GM19238 (cell line): ENCODE data around the gene HOXD11.
A peak's percentile ranks its signal among the peaks of the same experiment; 100 is the strongest.

Experiments used
- DNase-seq: peaks from one replicate; pipeline ENCODE4 v3.0.0; 2011; ENCODE audit warnings: low spot score; ENCODE audit not compliant: insufficient read length

Gene HOXD11

DNA sequence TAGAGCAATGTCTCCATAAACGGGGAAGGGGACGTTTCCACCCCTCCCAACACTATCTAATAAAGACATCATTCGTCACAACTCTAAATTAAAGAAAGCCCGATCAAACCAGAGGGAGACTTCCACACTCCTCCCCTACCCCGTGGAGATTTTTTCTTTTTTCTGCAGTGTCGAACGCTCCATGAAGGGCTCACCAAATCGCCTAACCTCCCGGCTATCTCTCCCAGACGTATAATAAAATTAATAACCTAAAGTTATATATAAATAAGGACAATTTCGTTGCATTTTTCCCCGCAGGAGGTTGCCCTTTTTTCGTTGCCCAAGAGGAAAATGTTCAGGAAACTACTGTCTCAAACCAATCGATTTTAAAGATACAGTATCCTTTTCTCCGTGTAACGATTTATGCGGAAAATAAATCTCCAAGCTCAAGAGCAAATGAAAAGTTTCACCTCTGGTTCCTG lies 25.7 kb upstream of the HOXD11 start:
- no peak for DNase-seq

- no peak for DNase-seq
These were observed 25.1 kb upstream of the HOXD11 start for GRCh38 chr2:176081837-176082524.

DNA sequence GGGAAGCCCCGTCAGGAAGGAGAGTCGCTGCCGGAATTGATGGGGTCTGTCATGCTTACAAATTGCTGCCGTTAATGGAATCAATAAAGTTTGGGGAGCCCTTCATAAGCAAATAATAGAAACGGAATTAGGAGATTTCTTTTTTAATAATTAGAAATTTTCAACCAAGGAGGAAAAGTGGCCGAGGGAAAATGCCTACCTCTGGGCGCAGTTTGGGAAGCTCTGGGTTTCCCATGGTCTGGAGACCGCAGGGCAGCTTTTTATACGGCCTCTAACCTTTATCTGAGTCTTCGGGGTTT lies 24.6 kb upstream of the HOXD11 start:
- no peak for DNase-seq

- no peak for DNase-seq
These were observed 24.0 kb upstream of the HOXD11 start for GRCh38 chr2:176082824-176083751.

DNA sequence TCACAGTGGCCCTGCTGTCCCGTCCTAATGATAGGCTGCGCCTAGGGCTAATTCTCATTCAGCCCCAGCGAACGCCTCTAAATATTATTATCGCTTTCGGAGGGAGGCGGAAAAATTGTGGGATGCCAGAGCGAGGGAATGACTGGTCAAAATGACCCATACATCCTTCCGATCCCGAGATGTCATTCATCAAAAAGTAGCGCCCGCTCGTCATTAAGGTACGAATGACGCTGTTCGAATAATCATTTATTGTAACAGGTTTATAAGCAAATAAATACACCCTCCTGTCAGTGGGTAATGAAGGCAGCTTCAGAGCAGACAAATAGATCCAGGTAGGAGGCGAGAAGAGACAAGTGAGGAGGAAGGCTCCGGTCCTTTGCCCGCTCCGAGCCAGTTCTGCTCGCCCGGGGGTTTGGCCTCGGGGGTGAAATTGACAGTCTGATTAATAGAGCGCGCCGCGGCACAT lies 23.3 kb upstream of the HOXD11 start, which contains the start of gene EVX2:
TSS of gene EVX2 (minus strand) at position 167 of the 466 bp plus-strand sequence. CDS start 186 bp downstream, outside the sequence.
- DNase-seq, result no peak

- no peak for DNase-seq
These were observed 22.4 kb upstream of the HOXD11 start for GRCh38 chr2:176084611-176085119.

GRCh38 chr2:176085120-176085788 lies 21.8 kb upstream of the HOXD11 start:
- DNase-seq, result no peak

GRCh38 chr2:176085861-176086771 lies 21.0 kb upstream of the HOXD11 start:
- no peak for DNase-seq

GRCh38 chr2:176087330-176088047 lies 19.6 kb upstream of the HOXD11 start:
- DNase-seq, result no peak

DNA sequence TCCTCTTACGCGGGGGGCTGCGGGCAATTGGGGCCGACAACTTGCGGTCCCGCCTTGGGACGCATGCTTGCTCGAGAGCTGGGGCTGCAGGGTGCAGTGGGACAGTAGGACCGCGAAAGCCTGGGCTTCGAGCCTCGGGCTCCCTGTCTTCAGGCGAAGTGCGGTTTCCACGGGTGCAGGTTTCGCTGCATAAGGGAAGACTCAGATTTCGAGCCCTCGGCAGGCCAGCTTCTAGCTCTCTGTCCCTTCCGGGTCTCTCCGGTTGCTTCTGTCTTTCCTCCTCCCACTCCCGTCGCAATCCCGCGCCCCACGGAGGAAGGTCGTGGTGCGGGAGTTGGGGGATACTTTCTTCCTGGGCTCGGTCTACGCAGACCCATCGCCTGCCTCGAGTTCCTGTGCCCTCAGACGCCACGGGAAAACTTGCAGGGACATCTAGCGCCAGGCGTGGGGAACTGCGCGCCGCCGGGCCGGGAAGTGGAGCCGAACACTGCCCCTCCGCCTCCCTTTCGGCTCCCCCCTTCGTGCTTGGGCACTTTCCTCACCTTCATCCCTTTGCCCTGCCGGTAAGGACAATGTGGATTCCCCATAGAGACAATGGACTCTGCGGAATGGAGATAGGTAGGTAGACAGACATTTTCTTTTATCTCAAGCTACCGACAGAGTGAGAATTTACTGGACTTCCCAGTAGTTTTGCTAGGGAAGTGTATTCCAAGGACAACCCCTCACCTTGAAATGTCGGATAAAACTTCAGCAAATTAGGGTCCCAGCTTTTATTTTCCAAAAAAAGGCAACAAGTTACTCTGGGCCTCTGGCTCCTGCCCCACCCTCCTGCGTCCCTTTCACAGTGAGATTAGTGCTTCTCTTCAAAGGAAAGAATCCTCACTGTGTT lies 18.8 kb upstream of the HOXD11 start:
- peak; percentile 52 for DNase-seq

GRCh38 chr2:176088937-176089842 lies 17.9 kb upstream of the HOXD11 start:
- no peak for DNase-seq

DNA sequence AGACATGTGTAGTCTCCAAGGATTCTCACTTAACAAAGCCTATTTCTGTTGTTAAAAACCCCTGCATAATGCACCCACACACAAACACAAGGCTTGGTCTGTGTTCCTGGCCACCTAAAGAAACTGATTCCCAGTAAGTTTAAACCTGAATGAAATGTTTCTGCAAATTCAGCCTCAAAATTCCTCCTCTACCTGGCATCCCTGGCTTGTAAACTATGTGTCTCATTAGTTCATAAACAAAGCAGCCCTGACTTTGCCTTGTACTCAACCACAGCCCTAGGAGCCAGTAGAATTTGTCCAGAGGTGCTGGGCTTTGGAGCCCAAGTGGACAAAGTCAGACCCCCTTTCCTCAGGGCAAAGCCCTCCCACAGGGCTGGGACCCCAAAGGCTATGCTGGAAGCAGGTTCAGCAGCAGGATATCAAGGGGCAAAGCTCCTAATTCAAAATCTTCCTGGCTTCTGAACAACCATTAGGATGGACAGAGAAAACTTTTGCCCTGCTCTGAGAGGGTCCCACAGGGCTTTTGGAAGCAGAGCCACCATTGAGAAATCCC lies 17.2 kb upstream of the HOXD11 start:
- no peak for DNase-seq

DNA sequence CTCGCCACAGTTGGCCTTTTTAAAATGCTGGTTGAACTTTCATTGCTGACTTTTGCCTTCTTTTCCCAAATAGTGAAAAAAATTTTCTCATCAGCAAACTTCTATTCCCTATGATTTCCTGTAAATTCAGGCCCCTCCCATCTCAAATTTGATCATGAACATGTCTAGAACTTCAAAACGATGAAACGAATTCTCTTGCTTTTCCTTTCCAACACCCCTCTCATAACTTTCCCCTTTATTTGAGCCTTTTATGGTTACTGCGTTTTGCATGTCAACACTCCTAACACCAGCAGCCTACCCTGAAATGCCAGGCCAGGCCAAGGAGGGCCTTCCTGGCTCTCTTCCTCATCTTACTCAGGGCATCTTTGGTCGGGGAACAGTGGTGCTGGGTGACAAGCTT lies 16.2 kb upstream of the HOXD11 start:
- no peak for DNase-seq

DNA sequence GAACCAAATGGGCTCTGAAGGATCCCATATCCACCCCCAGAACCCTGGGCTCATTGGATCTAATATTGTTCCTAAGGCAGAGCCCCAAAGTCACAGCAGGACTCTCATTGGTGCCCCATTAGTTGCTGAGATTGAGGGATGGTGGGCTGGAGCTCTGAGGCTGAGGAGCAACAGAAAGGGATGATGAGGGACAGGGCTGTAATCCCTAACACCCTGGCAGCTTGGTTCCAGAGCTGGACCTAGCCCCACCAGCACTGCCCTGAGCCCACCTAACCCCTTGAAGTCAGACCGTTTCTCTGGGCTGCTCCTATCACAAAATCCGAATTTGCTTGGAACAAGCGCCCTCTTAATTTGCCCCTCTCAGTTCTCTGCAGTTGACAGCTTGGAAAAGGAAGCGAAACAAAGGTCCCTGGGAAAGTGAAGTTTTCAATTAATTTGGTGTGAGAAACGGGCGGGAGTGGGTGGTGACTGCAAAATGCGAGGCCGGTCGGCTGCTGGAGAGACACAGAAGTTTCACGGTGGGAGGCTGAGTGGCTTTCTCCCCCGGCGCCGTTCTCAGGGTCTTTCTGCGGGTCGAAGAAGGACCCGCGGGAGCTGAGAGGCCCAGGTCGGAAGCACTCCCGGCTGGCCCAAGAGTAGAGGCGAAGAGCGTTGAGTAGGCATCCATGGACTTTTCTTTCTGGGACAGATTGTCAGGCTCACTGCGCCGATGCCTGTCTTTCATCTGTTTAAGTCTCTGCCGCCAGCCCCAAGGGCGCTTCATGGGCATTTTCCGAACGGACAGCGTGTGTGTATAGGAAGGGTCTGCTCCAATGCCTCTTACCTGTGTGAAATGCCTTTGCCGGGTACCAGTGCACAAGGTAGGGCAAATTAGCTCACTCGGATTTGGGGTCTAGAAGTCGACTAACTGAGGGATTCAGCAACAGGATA lies 15.5 kb upstream of the HOXD11 start:
- no peak for DNase-seq

DNA sequence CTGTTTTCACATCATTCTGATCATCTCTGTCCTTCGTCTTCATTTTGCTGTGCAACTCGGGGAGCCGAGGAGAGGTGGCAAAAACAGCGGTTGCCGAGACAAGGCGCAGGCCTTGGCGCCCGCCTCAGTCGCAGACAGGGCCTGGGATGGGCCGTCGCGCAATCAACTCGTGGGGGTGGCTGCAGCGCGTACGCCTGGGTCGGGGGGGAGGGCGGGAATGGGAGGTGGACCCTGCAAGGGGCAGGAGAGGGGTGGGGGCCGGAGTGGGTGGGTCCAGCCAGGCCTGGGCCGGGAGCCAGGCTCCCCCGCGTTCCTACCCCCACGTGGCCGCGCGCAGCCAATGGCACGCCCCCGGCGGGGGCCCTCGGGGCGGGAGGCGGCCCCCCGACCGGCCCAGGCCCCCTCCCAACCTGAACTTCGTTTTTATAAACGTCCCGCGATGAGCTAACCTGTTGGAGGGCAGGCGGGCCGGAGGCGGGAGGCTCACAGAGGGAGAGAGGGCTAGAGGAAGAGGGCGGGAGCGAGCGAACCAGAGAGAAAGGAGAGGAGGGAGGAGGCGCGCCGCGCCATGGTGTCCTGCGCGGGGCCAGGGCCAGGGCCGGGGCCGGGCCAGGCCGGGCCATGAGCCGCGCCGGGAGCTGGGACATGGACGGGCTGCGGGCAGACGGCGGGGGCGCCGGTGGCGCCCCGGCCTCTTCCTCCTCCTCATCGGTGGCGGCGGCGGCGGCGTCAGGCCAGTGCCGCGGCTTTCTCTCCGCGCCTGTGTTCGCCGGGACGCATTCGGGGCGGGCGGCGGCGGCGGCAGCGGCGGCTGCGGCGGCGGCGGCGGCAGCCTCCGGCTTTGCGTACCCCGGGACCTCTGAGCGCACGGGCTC lies 14.6 kb upstream of the HOXD11 start, which contains the start of gene HOXD13:
TSS of gene HOXD13 (plus strand) at position 452 of the 875 bp plus-strand sequence. CDS start at position 622, 170 bp downstream.
- no peak for DNase-seq
